GM19239 (cell line): ENCODE measurements around the gene MAT2A.
A peak's percentile ranks its signal among the peaks of the same experiment; 100 is the strongest.
"Not testable (repeated sequence)": the region's sequence is repeated elsewhere in the genome, so short reads cannot be mapped to it uniquely, and the experiment has no call there.

ENCODE experiments used
- DNase-seq: peaks from one replicate; pipeline ENCODE4 v3.0.0; 2011; ENCODE audit warnings: low spot score; ENCODE audit not compliant: insufficient read length
- FAIRE-seq: peaks from 2 replicates; lab custom pipeline; 2011; peaks lifted over from hg19 to GRCh38; lab: Jason Lieb, UNC

Gene MAT2A

GRCh38 chr2:85544915-85545779, 6.2 kb downstream of the MAT2A start:
- not testable (repeated sequence) for FAIRE-seq, DNase-seq

- FAIRE-seq: no peak
- no peak for DNase-seq
Observed at GRCh38 chr2:85545780-85546240, 6.8 kb downstream of the MAT2A start.

GRCh38 chr2:85547089-85547858, 8.3 kb downstream of the MAT2A start:
- no peak for FAIRE-seq
- DNase-seq: no peak

GRCh38 chr2:85547859-85548607, 9.1 kb downstream of the MAT2A start:
- no peak for FAIRE-seq
- DNase-seq: no peak

- DNase-seq (no peak), FAIRE-seq (no peak)
Observed at GRCh38 chr2:85548608-85548900, 9.6 kb downstream of the MAT2A start.

- DNase-seq: no peak
- no peak for FAIRE-seq
Observed at GRCh38 chr2:85549095-85549494, 10.1 kb downstream of the MAT2A start.

GRCh38 chr2:85549826-85550225, 10.9 kb downstream of the MAT2A start:
- FAIRE-seq (no peak), DNase-seq (no peak)

- DNase-seq (no peak), FAIRE-seq (no peak)
Observed at GRCh38 chr2:85550486-85550885, 11.5 kb downstream of the MAT2A start.

- FAIRE-seq: peak; percentile 84
- no peak for DNase-seq
Observed at GRCh38 chr2:85551698-85552678, 13.0 kb downstream of the MAT2A start.

- FAIRE-seq: no peak
- DNase-seq: no peak
Observed at GRCh38 chr2:85553184-85553583, 14.2 kb downstream of the MAT2A start.

- DNase-seq: no peak
- FAIRE-seq: no peak
Observed at GRCh38 chr2:85554980-85555612, 16.1 kb downstream of the MAT2A start.

GRCh38 chr2:85557130-85557529, 18.2 kb downstream of the MAT2A start:
- FAIRE-seq: no peak
- no peak for DNase-seq

- FAIRE-seq (no peak), DNase-seq (no peak)
Observed at GRCh38 chr2:85558160-85558559, 19.2 kb downstream of the MAT2A start.

- FAIRE-seq, DNase-seq: not testable (repeated sequence)
Observed at GRCh38 chr2:85560403-85560726, 21.4 kb downstream of the MAT2A start.

GRCh38 chr2:85560812-85561279, 21.9 kb downstream of the MAT2A start:
- no peak for FAIRE-seq

GRCh38 chr2:85561280-85562212, 22.6 kb downstream of the MAT2A start, which contains the start of gene GGCX:
Gene GGCX, minus strand, starts transcription at chr2:85561493. Its CDS starts 65 bp downstream, at chr2:85561428.
- DNase-seq: peak; percentile 85
- FAIRE-seq: peak; percentile 73

More at GRCh38 chr2:85560812-85561279, 21.9 kb downstream of the MAT2A start:
- DNase-seq: no peak

GRCh38 chr2:85564144-85564563, 25.2 kb downstream of the MAT2A start:
- no peak for DNase-seq
- FAIRE-seq: no peak

GRCh38 chr2:85566265-85566664, 27.3 kb downstream of the MAT2A start:
- FAIRE-seq: no peak

More at GRCh38 chr2:85566265-85566664, 27.3 kb downstream of the MAT2A start:
- no peak for DNase-seq
